Left forelimb (tissue), 1 donor: Measurements from ENCODE around the gene AURKAIP1.

ENCODE experiments used
- DNase-seq: peaks from one replicate; pipeline ENCODE4 v3.0.0-alpha.2; 2018; ENCODE audit warnings: low spot score

Gene AURKAIP1

DNA sequence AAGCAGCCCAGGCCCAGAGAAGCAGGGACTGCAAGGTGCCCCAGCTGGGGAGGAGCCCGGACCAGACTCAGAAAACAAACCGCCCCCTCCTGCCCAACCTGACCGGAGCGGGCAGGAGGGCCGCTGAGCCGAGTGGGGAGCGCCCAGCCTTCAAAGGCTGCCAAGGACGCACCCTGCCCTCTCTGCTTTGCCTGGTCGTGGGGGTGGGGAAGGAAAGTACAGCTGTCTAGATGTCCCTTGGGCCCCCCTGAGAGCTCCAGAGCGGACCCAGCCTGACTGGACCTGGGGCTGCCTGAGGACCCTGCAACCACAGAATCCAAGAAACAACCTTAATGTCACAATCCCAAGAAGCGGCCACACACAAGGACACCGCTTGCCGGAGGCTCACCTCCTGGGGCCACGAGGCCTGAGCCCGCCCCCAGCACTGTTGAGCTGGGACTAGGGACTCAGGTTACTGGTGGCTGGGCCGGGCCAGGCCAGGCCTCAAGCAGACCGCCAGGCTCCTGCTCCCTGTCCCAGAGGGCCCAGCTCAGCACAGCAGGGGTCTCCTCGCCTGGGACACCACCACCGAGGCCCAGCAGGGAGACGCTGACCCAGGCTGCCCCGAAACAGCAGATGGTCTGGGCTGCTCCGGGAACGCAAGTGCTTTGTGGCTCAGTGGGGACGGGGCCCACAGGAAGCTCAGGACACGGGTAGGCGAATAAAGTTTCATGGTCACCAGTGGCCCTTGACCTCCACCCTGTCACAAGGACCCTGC is 27.2 kb downstream of the AURKAIP1 start:
- no peak for DNase-seq

DNA sequence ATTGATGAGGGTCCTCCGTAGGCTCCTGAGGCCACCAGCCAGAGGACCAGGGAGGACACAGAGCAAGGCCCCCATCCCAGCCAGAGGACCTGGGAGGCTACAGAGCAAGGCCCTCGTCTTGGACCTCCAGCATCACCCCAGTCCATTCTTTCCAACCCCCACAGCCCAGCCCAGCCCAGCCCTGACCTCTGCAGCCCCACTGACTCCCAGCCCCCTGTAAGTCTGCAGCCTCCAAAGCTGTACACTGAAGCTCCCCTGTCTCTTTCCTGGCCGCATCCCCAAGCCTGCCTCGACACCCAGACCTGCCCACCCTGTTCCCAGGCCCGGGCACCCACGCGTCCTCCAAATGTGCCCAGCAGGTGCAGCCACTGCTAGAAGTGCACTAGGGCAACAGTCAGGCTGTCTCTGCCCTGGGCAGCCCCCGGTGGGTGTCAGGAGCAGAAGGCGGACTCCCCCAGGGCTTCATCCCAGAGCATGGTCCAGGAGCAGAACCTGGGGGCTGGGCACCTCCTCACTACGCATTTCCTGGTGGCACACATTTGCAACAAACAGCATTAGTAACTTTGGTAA is 27.9 kb downstream of the AURKAIP1 start:
- no peak for DNase-seq

DNA sequence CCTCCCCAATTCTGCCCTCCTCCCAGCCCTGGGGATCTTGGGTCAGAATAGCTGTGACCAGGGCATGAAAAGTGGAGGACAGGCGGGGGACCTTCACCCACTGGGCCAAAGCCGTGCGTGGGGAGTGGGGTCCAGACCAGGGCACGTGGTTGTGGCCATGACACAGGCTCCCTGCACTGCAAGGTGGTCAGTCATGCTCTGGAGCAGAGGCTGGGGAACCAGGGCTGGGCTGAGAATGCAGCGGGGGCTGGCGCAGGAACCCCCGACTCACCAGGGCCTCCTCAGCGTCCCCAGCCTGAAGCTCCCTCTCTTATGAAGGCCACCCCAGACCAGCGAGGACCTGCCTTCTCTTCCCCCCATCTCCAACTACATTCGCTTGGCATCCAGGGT is 28.5 kb downstream of the AURKAIP1 start:
- no peak for DNase-seq

DNA sequence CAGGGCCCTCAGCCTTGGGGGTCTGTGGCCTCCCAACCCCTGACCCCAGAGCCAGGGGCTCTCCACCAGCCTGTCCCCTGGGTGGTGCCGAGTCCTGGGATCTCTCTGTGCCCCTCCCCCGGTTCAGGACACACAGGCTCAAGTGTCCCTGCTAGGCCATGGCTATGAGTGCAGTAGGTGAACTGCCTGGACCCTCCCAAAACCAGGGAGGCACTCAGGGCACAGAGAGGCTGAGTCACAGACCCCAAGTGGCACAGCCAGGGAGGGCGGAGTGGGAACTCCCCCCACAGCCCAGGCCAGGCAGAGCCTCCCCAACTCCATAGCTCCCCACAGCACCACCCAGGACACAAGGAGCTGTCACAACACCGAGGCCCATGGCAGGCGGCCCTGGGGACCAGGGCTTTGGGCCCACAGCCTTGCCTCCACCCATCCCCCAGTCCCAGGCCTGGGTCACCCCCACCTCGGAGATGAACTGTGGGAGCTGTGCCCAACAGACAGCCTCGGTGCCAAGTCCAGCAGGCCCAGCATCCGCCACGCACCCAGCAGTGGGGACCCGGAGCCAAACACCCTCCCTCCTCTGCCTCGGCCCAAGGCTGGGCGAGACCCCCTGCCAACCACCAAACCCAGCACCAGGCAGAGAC is 29.0 kb downstream of the AURKAIP1 start:
- no peak for DNase-seq

DNA sequence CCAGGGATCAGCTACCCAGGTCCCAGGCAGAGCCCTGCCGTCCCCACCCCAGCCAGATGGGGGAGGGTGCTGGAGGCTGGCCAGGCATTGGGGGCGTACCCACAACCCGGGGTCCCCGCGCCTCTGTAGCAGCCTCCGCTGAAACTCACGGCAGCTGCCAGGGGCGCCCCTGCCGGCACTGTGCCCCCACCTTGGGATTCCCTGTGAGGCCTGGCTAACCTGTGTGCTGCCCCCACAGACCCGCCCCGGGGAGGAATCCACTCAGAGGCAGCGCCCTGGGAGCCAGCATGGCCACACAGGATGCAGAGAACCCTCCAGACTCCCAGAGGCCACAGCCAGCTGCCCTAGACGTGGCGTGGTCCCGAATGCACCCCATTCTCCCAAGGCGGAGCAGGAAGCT is 29.6 kb downstream of the AURKAIP1 start:
- DNase-seq, result no peak

DNA sequence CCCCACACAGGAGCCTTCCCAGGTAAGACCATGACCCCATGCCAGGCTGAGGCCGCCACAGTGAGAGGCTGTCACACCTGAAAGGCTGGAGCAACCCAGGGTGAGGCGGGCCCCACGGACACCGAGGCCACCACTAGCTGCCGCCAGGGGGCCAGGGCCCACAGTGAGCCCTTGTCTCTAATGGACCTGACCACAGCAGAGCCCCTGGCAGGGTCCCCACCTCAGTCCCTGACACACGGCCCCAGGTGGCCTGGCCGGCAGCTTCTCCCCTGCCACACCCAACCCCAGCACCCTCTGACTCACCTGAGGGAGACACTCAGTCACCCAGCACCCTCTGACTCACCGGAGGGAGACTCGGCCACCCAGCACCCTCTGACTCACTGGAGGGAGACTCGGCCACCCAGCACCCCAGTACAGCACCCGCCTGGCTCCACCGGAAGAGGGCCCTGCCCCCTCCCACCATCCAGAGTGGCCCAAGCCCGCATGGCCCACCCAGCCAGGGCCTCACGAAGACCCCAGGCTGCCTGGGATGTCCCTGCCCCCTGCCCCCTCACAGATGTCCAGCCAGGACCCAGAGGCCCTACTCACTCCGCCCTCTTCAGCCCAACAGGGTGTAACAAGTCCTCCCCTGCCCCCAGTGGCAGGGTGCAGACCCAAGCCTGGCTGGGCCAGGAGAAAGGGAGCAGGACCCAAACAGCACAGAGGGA is 30.2 kb downstream of the AURKAIP1 start:
- DNase-seq, result no peak

DNA sequence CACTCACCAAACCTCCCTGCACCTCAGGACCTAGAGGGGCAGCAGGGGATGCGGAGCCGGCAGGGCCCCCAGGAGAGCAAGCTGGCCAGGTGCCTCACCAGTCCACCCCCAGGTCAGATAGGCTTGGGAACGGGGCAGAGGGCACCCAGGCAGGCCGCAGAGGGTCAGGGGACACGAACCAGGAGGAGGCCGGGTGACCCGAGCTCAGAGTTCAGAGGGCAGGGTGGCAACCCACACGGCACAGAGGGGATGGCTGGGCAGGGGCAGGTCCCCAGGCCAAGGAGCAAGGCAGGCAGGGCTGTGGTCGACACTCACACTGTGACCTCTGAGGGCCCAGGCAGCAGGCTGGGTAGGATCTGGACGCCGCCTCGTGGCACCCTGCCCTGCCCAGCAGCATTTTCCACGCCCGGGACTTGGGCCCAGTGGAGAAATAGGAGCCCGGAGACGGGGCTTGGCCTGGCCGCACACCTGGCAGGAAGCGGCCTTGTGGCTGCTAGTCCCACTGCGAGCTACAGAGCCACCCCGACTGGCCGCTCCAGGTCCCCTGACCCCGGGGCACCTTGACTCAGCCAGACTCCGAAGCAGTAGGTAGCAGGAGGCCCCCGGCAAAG is 31.1 kb downstream of the AURKAIP1 start:
- DNase-seq, result no peak

DNA sequence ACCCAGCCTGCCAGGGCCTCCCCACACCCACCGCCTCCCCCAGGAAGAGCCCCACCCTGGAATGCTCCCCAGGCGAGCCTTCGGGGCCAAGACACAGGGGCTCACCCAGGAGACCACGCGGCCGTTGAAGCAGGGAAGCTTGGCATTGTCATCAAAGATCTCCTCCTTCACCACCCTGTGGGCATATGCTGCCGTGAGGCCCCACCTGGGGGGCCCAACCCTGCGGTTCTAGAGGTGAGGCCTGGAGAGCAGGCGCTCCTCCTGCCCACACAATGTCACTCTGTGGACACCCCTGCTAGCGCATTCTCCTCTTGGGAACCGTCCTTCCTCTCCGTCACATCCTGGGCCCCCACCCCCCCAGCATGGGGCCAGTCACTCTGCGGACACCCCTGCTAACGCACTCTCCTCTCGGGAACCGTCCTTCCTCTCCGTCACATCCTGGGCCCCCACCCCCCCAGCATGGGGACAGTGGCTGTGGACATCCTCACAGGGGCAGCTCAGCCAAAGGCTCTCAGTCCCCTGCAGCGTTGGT is 32.4 kb downstream of the AURKAIP1 start:
- no peak for DNase-seq

DNA sequence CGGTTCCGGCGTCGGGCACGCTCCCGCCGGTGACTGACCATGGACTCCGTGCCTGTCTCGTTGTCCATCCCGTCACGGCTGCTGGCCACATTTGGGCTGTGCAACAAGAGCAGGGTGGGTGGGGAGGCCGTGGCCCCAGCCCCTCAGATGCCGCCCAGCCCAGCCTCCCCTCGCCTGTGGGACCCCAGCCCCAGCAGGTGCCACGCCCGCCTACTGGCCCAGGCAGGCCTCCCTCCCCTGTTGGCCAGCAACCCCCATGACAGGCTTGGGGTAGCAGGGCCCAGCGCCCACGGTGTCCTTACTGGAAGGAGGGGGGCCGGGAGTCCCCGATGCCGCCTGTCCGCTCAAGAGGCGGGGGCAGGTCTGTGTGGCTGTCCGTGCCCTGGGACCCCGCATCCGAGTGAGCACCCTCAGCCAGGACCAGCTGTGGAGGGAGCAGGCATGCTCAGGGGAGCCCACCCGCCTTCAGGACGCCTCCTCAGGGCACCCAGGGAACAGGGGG is 32.9 kb downstream of the AURKAIP1 start:
- no peak for DNase-seq

DNA sequence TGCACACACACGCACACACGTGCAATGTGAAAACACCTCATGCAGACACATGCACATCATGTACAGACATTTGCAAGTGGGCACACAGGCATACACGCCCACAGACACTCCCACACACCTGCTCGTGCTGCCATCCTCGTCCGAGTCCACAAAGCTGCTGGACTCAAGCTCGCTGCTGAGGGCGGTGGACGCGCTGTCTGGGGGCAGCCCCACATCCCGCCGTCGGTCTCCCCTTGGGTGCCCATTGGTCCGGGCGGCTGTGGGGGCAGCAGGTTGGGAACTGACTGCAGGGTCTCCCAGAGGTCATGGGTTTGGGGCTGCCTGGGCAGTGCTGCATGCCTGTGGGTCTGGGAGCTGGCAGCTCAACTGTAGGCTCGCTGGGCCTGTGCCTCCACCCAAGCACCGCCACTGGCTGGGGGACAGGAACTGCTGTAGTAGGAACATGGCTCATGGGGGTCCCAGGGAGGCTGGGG is 33.4 kb downstream of the AURKAIP1 start:
- no peak for DNase-seq

DNA sequence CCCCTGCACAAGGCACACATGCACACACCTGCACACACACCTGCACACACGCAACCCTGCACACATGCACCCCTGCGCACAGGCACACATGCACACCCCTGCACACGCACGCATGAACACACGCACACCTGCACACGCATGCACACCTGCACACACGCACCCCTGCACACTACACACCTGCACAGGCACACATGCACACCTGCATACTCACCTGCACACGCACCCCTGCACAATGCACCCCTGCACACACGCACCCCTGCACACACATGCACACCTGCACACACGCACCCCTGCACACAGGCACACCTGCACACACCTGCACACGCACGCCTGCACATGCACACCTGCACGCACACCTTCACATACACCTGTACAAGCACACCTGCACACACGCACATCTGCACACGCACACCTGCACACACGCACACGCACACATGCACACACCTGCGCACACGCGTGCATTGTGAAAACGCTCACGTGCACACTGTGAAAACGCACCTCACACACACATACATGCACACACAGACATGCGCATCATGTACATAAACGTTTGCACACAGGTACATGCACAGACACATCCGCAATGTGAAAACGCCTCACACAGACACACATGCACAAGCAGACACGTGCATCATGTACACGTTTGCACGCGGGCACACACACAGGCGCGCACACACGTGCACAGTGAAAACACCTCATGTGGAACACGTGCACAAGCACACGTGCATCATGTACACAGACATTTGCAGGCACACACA is 34.0 kb downstream of the AURKAIP1 start:
- no peak for DNase-seq

DNA sequence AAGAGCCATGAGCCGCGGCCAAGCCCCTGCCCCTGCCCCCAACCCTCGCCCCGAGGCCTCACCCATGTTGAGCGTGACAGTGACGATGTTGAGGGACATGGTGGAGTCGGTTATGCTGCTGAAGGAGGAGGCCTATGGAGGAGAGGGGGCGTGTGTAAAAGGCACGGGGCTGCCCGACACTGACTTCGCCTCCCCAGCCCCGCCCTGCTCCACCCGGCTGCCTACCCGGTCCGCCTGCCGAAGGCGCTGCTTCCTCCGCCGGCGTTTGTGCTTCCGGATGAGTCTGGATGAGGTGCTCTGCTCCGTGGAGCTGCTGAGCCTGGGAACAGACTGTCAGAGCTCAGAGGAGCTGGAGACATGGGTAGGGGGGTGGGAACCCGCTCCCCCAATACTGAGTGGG is 34.8 kb downstream of the AURKAIP1 start:
- DNase-seq, result no peak

DNA sequence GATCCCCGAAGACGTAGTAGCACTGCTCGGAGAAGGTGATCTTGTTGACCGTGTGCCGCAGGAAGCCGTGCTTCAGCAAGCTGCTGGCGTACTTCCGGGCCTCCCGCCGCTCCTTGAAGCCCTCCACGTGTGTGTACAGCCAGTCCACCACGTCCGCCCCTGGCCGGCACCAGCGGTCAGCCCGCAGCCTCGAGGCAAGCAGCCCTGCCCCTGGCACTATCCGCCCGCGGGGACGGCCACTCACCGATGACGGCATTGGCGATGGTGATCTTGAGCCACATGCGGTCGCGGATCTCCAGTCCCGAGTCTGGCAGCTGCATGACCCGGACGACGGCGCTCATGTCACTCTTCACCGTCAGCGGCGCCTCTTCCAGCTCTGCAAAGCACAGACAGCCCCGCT is 36.7 kb downstream of the AURKAIP1 start:
- no peak for DNase-seq

DNA sequence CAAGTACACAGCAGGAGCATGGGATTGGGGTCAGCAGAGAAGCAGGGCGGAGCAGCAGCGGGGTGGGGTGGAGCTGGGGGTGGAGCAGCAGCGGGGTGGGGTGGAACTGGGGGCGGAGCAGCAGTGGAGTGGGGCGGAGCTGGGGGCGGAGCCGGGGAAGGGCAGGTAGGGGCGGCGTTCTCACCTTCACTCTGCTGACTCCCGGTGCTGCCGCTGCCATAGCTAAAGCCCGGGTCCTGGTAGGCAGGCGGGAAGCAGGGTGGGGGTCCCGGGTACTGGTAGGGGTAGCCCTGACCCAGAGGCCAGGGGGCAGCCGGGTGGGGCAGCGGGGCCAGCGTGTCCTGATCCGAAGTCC is 37.2 kb downstream of the AURKAIP1 start:
- DNase-seq, result no peak

DNA sequence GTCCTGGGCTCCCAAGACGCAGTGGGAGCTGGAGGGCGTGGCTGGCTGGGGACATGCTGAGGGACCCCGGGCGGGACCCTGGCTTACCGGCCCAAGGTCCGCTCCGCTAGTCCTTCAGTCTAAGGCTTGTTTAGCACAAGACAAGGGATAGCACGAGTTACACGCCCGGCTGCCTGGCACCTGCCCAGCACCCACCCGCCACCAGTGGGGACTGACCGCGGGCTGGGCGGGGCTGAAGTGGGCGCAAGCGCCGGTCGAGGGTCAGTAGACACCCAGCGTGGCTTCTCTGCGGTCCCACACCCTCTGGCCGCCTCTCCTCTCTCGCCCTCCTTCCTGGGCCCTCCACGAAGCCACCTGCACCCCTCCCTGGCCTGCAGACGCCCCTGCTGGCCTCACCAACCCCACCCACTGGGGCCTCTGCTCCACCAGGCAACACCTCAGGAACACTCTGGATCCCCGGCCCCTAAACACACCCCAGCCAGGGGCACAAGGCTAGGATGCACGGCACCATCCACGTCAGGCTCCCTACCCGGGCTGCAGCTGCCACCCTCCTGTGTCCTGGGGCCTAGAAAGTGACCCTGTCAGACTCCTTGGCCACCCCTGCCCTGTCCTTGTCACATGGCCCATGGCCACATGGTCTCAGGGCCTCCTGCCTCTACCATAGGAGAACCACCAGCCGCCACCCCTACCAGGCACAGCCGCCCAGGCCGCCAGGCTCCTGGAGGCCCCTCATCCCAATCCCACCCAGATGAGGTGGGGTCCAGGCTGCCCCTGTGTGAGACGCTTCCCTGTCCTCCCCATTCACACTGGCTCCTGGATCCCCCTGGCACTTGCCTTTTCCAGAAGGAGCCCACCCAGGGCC is 37.8 kb downstream of the AURKAIP1 start:
- DNase-seq, result no peak

DNA sequence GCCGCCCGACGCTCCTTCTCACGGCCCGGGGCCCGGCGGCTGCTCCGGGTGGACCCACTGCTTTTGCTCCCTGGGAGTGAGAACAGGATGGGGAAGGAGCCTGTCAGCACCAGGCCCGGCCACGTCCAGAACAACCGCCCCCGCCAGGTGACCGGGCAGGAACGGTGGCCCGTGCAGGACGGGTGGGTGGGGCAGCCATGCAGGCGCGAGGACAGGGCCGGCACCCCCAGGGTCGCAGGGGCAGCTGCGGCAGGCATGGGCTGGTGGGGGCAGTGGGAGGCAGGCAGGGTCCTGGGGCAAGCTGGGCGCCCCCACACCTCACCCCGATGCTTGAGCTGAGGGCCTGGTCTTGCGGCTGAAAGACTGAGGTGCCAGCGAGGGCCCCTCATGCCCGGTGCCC is 38.6 kb downstream of the AURKAIP1 start:
- no peak for DNase-seq

DNA sequence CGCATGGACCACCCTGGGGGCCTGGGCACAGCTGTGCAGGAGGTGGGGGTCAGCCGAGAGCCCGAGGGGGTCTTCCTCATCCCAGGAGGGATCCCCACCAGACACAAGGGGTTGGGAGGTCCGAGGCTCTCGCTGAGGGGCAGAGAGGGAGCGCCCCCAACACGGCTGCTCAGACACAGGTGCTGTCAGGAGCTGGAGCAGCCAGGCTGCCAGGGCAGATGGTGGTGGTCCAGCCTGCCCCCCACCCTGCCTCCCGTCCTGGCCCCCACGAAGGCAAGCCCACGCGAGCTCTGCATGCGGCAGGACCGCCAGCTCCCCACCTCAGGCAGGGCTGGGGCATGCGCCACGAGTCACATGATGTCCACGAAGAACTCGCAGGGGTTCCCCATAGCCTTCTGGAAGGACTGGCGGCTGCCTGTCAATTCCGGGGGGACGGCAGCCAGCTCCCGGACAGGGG is 39.2 kb downstream of the AURKAIP1 start:
- no peak for DNase-seq

DNA sequence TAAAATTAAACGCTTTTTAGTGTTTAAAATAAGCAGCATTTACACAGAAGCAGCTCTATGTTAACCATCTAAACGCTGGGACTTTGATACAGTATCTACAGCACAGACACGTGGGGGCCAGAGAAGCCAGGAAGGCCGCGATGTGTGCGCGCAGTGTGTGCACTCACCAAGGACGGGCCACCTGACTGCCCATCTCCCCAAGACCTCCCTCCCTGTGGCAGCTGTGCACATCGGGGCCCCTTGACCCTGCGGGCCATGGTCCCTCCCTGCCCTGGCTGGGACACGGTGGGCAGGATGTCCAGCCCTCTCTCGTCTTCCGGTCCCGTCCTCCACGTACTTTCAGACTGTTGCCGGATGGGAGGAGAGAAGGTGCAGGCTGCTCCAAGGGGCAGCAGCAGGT is 39.7 kb downstream of the AURKAIP1 start:
- DNase-seq, result no peak

DNA sequence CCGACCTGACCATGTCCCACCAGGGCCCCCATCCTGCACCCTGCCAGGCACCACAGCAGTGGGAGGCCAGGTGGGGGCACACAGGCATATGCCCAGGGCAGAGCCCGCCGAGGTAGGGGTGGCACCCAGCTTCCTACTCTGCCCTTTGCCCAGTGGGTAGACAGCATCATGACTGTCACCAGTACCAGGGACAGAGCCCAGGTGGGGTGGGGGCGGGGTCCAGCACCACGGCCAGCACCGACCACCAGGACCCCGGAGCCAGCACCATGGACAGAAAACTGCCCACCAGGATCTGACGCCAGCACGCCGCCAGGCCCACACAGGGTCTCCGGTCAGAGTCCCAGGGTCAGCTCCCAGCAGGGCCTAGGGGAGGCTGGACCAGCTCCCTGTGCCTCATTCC is 40.2 kb downstream of the AURKAIP1 start:
- no peak for DNase-seq

DNA sequence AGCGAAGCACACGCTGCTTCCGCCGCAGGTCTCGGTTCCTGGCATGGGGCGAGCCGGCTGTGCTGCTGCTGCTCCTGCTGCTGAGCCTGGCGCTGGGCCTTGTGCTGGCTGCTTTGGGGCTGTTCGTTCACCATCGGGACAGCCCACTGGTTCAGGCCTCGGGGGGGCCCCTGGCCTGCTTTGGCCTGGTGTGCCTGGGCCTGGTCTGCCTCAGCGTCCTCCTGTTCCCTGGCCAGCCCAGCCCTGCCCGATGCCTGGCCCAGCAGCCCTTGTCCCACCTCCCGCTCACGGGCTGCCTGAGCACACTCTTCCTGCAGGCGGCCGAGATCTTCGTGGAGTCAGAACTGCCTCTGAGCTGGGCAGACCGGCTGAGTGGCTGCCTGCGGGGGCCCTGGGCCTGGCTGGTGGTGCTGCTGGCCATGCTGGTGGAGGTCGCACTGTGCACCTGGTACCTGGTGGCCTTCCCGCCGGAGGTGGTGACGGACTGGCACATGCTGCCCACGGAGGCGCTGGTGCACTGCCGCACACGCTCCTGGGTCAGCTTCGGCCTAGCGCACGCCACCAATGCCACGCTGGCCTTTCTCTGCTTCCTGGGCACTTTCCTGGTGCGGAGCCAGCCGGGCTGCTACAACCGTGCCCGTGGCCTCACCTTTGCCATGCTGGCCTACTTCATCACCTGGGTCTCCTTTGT is 41.3 kb downstream of the AURKAIP1 start:
- DNase-seq, result no peak
